NCI-H2029 treated with DMSO at 0.1 percent for 48 hours (cell line): ENCODE measurements around the gene STX10.
"Not testable (repeated sequence)": the region's sequence is repeated elsewhere in the genome, so short reads cannot be mapped to it uniquely, and the experiment has no call there.

ENCODE experiments used
- DNase-seq: peaks from one replicate; lab custom pipeline; 2025; lab: John Stamatoyannopoulos, UW

STX10 gene

GRCh38 chr19:13164343-13165161 is 14.4 kb upstream of the STX10 start:
- DNase-seq = no peak

GRCh38 chr19:13163609-13164342 is 13.6 kb upstream of the STX10 start:
- DNase-seq = no peak

GRCh38 chr19:13162724-13163608 is 12.8 kb upstream of the STX10 start:
- peak; percentile 87 for DNase-seq

- DNase-seq = no peak
These were observed 10.4 kb upstream of the STX10 start for GRCh38 chr19:13160557-13160956.

- DNase-seq = no peak
These were observed 9.5 kb upstream of the STX10 start for GRCh38 chr19:13159713-13160112.

- DNase-seq = no peak
These were observed 5.5 kb upstream of the STX10 start for GRCh38 chr19:13155472-13156359.

- DNase-seq = no peak
These were observed 4.8 kb upstream of the STX10 start for GRCh38 chr19:13154911-13155471.

- DNase-seq = no peak
These were observed 4.1 kb upstream of the STX10 start for GRCh38 chr19:13154241-13154778.

GRCh38 chr19:13153569-13154240 is 3.5 kb upstream of the STX10 start:
- no peak for DNase-seq

- peak; percentile 78 for DNase-seq
These were observed 2.9 kb upstream of the STX10 start for GRCh38 chr19:13152974-13153568.

GRCh38 chr19:13152356-13152973 is 2.3 kb upstream of the STX10 start:
- no peak for DNase-seq

- peak; percentile 91 for DNase-seq
These were observed 1.6 kb upstream of the STX10 start for GRCh38 chr19:13151605-13152355.

- no peak for DNase-seq
These were observed 893 bp upstream of the STX10 start for GRCh38 chr19:13150931-13151604.

- DNase-seq = no peak
These were observed 468 bp downstream of the STX10 start for GRCh38 chr19:13149628-13150186.

GRCh38 chr19:13149173-13149627 is 975 bp downstream of the STX10 start:
- not testable (repeated sequence) for DNase-seq

GRCh38 chr19:13146763-13147563 is 3.2 kb downstream of the STX10 start:
- DNase-seq = no peak
